ENCODE data around the gene SELE. TPM values are rescaled to one million over a fixed set of nuclear protein-coding genes. Genes with fewer than 3 reads are reported as not detected.
"Not testable (repeated sequence)": the region's sequence is repeated elsewhere in the genome, so short reads cannot be mapped to it uniquely, and the experiment has no call there.

The SELE gene
- total RNA-seq, 6 donors from 2014 or later, result 0.20 to 8.5 (median 0.34) TPM; not detected in 1

DNA sequence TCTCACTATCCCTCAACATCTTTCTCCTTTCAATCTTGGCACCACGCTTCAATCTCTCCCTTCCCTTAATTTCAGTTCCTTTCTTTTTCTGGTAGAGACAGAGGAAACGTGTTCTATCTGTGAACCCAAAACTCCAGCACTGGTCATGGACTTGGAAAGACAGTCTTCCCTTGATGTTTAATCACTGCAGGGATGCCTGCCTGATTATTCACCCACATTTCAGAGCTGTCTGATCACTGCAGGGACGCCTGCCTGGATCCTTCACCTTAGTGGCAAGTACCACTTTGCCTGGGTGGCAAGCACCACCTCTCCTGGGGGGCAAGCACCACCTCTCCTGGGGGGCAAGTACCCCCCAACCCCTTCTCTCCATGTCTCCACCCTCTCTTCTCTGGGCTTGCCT, 50.2 kb downstream of the SELE start:
- 70 to 82% methylated on average over 3 of the region's 3 CpGs for WGBS, 2 donors
- ATAC-seq (ENCODE audit: low FRiP score in 2 of 2), result no peak
- no peaks in the 10 kb centered on the region for H3K27me3 ChIP-seq

DNA sequence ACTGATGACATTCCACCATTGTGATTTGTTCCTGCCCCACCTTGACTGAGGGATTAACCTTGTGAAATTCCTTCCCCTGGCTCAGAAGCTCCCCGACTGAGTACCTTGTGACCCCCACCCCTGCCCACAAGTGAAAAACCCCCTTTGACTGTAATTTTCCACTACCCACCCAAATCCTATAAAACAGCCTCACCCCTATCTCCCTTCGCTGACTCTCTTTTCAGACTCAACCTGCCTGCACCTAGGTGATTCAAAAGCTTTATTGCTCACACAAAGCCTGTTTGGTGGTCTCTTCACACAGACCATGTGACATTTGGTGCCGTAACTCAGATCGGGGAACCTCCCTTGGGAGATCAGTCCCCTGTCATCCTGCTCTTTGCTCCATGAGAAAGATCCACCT, 50.7 kb downstream of the SELE start:
- H3K27me3 ChIP-seq; H3K9me3 ChIP-seq; ATAC-seq (ENCODE audit: low FRiP score in 2 of 2); H3K36me3 ChIP-seq; H3K4me3 ChIP-seq; H3K27ac ChIP-seq; DNase-seq; H3K4me1 ChIP-seq: not testable (repeated sequence)
- WGBS, 2 donors, result 83 to 87% methylated on average over 4 of the region's 4 CpGs

More for the DNA sequence above, 50.2 kb downstream of the SELE start:
- no peak for DNase-seq
- Histone ChIP-seq H3K27ac (no peak overlapping the region), H3K36me3 (no peaks in the 10 kb centered on the region), H3K4me1 (no peaks in the 10 kb centered on the region), H3K4me3 (no peak overlapping the region), H3K9me3 (no peaks in the 10 kb centered on the region)
- no peak for TF ChIP-seq POLR2A (IDR thresholded peaks at IDR 0.05)
- TF ChIP-seq, protein P1, sequence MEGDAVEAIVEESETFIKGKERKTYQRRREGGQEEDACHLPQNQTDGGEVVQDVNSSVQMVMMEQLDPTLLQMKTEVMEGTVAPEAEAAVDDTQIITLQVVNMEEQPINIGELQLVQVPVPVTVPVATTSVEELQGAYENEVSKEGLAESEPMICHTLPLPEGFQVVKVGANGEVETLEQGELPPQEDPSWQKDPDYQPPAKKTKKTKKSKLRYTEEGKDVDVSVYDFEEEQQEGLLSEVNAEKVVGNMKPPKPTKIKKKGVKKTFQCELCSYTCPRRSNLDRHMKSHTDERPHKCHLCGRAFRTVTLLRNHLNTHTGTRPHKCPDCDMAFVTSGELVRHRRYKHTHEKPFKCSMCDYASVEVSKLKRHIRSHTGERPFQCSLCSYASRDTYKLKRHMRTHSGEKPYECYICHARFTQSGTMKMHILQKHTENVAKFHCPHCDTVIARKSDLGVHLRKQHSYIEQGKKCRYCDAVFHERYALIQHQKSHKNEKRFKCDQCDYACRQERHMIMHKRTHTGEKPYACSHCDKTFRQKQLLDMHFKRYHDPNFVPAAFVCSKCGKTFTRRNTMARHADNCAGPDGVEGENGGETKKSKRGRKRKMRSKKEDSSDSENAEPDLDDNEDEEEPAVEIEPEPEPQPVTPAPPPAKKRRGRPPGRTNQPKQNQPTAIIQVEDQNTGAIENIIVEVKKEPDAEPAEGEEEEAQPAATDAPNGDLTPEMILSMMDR (IDR thresholded peaks at IDR 0.05), result no peak

DNA sequence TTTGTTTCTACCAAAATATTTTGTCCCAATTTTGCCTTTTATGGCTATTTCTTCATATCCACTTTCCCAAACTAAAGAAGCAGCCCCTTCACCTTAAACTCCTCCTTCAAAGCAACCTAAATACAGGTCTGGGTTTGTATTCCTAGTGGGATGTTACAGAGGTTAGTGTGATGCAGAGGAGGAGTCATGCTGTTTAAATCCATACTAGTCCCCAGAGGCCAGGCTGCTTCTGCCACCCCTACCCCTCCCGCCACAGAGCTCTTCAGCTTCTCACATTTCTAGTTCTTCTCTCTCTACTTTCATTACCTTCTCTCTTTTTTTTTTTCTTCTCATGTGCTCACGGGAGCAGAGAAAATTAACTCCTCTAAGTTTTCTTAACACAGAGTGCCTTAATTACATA, 51.8 kb downstream of the SELE start:
- 50 to 67% methylated on average over 2 of the region's 2 CpGs for whole genome bisulfite sequencing, 2 donors

DNA sequence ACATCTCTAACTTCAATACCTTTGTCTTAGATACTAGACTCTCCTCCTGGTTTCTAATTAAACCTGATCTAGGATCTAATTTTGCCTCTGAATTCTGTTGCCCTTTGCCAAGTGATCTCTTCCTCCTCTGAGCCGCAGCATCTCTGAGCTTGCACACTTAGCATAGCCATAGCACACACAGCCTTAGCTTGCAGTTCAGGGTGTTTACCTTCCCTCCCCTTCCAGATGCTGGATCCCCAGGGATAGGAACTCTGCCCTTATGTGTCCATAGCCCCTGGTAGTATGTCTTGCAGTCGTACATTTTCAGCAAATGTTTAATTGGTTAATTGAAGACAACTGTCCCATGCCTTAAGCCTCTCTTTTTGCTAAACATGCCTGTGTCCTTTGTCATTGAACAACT, 52.7 kb downstream of the SELE start:
- DNase-seq (no peak), ATAC-seq (ENCODE audit: low FRiP score in 2 of 2) (no peak)
- Histone ChIP-seq H3K4me1 (peaks cover 0 to 1% (median under 1%) of the 10 kb centered on the region in 4 donors), H3K4me3 (no peak overlapping the region), H3K27me3 (no peaks in the 10 kb centered on the region), H3K27ac (no peak overlapping the region), H3K36me3 (no peaks in the 10 kb centered on the region), H3K9me3 (no peaks in the 10 kb centered on the region)
- WGBS, 2 donors, result 63 to 64% methylated on average over 2 of the region's 2 CpGs
- TF ChIP-seq, protein P1 (IDR thresholded peaks at IDR 0.05), result no peak
- TF ChIP-seq POLR2A (IDR thresholded peaks at IDR 0.05) (no peak), POLR2AphosphoS5 (IDR thresholded peaks at IDR 0.05) (no peak), EP300 (IDR thresholded peaks at IDR 0.05) (no peak)

More for the DNA sequence above, 51.8 kb downstream of the SELE start:
- ATAC-seq (ENCODE audit: low FRiP score in 2 of 2), result no peak
- Histone ChIP-seq H3K27ac (no peak overlapping the region), H3K36me3 (no peaks in the 10 kb centered on the region), H3K27me3 (no peaks in the 10 kb centered on the region), H3K4me3 (no peak overlapping the region), H3K4me1 (no peaks in the 10 kb centered on the region), H3K9me3 (no peaks in the 10 kb centered on the region)
- DNase-seq, result no peak
- no peak for TF ChIP-seq POLR2AphosphoS5 (IDR thresholded peaks at IDR 0.05)
- no peak for TF ChIP-seq EP300 (IDR thresholded peaks at IDR 0.05)
- TF ChIP-seq POLR2A (IDR thresholded peaks at IDR 0.05), result no peak
- TF ChIP-seq, protein P1 (IDR thresholded peaks at IDR 0.05), result no peak

DNA sequence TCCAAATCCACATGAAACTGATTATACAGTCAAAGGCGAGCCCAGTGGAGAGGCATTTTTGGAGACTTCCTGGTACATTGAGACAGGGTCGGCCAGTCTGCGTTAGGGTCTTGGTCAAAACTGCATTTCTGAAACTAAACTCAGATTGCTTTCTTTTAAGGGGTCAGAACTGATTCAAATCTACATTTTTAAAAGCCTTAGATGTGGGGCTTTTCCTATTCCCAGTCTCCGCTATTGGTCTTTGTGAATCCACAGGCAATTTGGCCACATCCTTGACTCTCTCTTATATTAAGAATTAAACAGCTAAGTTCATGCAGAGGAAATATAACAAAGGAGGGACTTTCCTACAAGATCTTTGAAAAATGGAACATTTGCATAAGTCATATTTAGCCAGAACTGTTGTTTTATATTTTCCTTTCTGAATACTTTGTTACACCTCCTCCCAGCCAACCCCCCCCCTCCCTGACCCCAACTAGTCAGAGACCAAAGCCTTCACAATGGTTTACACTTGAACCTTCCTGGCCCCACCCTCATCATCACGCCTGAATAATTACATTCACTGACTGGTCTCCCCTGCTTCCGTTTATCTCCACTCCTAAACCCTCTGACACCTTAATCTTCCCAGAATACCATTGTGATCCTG, 53.4 kb downstream of the SELE start:
- H3K36me3 ChIP-seq, result no peaks in the 10 kb centered on the region
- H3K27ac ChIP-seq, result no peak overlapping the region
- no peaks in the 10 kb centered on the region for H3K9me3 ChIP-seq
- ATAC-seq (ENCODE audit: low FRiP score in 2 of 2) (no peak), DNase-seq (no peak)
- no peaks in the 10 kb centered on the region for H3K27me3 ChIP-seq
- WGBS, 2 donors, result 58 to 67% methylated on average over 6 of the region's 6 CpGs
- H3K4me3 ChIP-seq, result no peak overlapping the region
- TF ChIP-seq POLR2AphosphoS5 (IDR thresholded peaks at IDR 0.05) (no peak), EP300 (IDR thresholded peaks at IDR 0.05) (no peak), POLR2A (IDR thresholded peaks at IDR 0.05) (no peak)
- TF ChIP-seq, protein P1 (IDR thresholded peaks at IDR 0.05), result no peak
- H3K4me1 ChIP-seq, result peaks cover 0 to 5% (median 2%) of the 10 kb centered on the region in 4 donors

Measured in upper lobe of left lung (tissue), 6 donors.